ENCODE measurements around the gene BTBD9.

DNA sequence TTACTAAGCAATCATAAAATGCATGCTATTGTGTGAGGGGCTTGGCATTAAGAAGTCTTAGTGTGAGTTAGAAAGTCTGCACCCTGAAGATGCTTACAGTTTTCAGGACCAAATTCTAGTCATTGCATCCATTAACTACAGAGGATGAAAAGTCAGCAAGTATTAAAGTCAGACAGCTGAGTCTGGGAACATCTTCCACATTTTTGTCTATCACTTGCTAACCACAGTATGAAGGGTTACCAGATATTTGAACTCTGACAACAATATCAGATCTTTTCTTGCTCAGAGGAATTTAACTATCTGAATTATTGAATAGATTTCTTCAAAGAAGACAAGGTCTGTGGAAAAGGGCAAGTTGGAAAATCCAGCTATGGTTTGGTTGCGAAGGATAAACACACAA, 264.4 kb downstream of the BTBD9 start:
- TF ChIP-seq, protein P1, sequence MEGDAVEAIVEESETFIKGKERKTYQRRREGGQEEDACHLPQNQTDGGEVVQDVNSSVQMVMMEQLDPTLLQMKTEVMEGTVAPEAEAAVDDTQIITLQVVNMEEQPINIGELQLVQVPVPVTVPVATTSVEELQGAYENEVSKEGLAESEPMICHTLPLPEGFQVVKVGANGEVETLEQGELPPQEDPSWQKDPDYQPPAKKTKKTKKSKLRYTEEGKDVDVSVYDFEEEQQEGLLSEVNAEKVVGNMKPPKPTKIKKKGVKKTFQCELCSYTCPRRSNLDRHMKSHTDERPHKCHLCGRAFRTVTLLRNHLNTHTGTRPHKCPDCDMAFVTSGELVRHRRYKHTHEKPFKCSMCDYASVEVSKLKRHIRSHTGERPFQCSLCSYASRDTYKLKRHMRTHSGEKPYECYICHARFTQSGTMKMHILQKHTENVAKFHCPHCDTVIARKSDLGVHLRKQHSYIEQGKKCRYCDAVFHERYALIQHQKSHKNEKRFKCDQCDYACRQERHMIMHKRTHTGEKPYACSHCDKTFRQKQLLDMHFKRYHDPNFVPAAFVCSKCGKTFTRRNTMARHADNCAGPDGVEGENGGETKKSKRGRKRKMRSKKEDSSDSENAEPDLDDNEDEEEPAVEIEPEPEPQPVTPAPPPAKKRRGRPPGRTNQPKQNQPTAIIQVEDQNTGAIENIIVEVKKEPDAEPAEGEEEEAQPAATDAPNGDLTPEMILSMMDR (IDR thresholded peaks at IDR 0.05) = no peak
- no peak for TF ChIP-seq EZH2 (IDR thresholded peaks at IDR 0.05; ENCODE audit: borderline replicate concordance, insufficient read depth, low read depth, low read length, poor library complexity, severe bottlenecking)

All from B cell (primary cell).